Lower leg skin (tissue), 4 donors: ENCODE data around the gene GAD2. TPM values are rescaled to one million over a fixed set of nuclear protein-coding genes. Genes with fewer than 3 reads are reported as not detected.

Source experiments
- DNase-seq, 2 donors: peaks; one replicate each; pipeline ENCODE4 v3.0.0-alpha.2; 2019; ENCODE audit warnings: low spot score in 2 of 2
- H3K4me3 ChIP-seq: fragments of 200-600 bp; sonication (generic); 2 replicates; pipeline ENCODE4 v1.5.1; 2017; ENCODE audit warnings: mild to moderate bottlenecking, low read depth; ENCODE audit not compliant: poor library complexity, severe bottlenecking
- CTCF ChIP-seq, 3 donors: fragments of 450-650 bp; IDR thresholded peaks; one replicate each; pipeline ENCODE4 v1.5.1; 2016; ENCODE audit warnings: antibody characterized with exemption in 3 of 3, mild to moderate bottlenecking in 3 of 3, moderate library complexity in 2 of 3
- POLR2A ChIP-seq, 2 donors: fragments of 450-650 bp; IDR thresholded peaks; one replicate each; pipeline ENCODE4 v1.6.1; 2016 to 2017; ENCODE audit warnings: antibody characterized with exemption in 2 of 2, mild to moderate bottlenecking in 1 of 2, moderate library complexity in 1 of 2
- WGBS, 2 donors: methylation state at CpG; one replicate each; pipeline ENCODE4 v1.1.5; 2018; 5-methylcytosine and 5-hydroxymethylcytosine counted together
- intact Hi-C: fragments of 100-400 bp; cut with DNase I; formaldehyde crosslinking; loops from one replicate; pipeline ENCODE4 v1.15.0; 2023; ENCODE audit warnings: low total_unique reads
- total RNA-seq, 4 donors: library from RNA; depleted of rRNA; stranded (reverse); fragments of >200 nt; gene quantifications; one replicate each; pipeline ENCODE4 v1.1.0, GENCODE V29; 2016

The GAD2 gene
- total RNA-seq, 4 donors from 2014 or later: 0.51 TPM; not detected in 3

DNA sequence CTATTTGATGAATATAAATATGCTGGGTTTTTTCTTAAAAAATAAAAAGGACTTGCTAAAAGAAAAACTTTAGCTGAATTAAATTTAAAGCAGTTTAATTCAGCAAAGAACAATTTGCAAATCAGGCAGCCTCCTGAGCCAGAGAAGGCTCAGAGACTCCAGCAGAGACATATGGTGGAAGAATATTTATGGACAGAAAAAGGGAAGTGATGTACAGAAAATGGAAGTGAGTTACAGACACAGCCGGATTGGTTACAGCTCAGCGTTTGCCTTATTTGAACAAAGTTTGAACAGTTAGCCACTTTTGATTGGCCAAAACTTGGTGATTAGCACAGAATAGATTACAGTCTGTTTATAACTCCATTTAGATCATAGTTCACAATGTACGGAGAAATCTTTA is 110.3 kb downstream of the GAD2 start:
- no peak for DNase-seq
- no peak for TF ChIP-seq POLR2A (IDR thresholded peaks at IDR 0.05)
- no peak for TF ChIP-seq CTCF (IDR thresholded peaks at IDR 0.05)
- intact Hi-C loops: loop anchor here (1.0 kb wide), 1 partner anchor 24 kb away; no protein-coding TSS in a partner anchor
- H3K4me3 ChIP-seq: no peak overlapping the region
- WGBS, 2 donors: 85% methylated on average over 3 of the region's 3 CpGs

DNA sequence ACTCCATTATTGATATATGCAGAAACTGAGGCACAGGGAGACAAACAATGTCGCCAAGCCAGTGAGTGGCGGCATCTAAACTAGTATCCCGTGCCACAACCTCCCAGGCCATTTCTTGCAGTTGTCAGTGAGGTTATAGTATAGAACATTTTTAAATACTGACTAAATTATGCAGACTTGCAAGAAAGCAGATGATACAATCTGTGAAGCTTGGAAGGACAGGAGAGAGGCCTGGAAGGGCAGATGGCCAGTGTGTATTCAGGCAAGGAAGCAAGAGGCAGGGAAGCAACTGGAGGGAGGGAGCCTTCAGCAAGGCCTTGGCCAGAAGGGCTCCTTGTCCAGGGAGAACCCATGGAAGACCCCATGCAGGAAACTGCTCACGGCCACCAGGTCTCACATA is 111.2 kb downstream of the GAD2 start:
- intact Hi-C loops: loop anchor here (1.0 kb wide), 1 partner anchor 25 kb away; no protein-coding TSS in a partner anchor
- TF ChIP-seq POLR2A (IDR thresholded peaks at IDR 0.05) (no peak), CTCF (IDR thresholded peaks at IDR 0.05) (no peak)
- DNase-seq: no peak
- H3K4me3 ChIP-seq: no peak overlapping the region
- 88 to 96% methylated on average over 4 of the region's 4 CpGs for WGBS, 2 donors

- H3K4me3 ChIP-seq: no peak overlapping the region
- intact Hi-C loops: no loop called here
- TF ChIP-seq POLR2A (IDR thresholded peaks at IDR 0.05): no peak
- TF ChIP-seq CTCF (IDR thresholded peaks at IDR 0.05): no peak
- WGBS, 2 donors: 53 to 54% methylated on average over 3 of the region's 3 CpGs
- DNase-seq: no peak
Measured at GRCh38 chr10:26331371-26331770, 114.8 kb downstream of the GAD2 start.

GRCh38 chr10:26334232-26334931 is 117.8 kb downstream of the GAD2 start:
- no peak for TF ChIP-seq CTCF (IDR thresholded peaks at IDR 0.05)
- no peak for TF ChIP-seq POLR2A (IDR thresholded peaks at IDR 0.05)
- intact Hi-C loops: no loop called here
- 79 to 82% methylated on average over 4 of the region's 4 CpGs for WGBS, 2 donors
- DNase-seq: no peak
- no peak overlapping the region for H3K4me3 ChIP-seq

DNA sequence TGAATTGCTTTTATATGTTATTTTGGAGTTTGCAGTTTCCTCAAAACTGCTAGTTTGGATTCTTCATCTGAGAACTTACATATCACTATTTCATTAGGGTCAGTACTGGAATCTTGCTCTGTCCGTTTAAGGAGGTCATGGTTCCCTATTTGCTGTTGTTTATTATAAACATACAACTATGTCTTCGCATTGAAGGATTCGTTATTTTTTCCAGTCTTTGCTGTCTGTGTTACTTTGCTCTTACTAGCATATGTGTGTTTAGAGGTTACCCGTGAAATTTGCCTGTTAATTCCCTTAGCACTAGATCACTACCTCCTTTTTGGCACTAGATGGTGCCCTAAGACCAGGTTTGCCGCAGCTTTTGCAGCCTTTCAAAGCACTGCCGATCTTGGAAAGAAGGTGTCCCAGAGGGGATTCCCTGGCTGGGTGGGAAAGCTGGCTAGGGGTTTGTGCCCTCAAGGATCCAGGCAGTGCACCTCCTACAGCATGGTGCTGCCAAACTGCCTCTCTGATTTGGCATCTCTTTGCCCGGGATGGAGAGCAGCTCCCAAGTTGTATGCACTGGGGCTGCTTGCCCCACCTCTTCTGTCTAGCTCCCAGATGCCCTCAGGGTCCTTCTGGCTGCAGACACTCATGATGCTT is 118.5 kb downstream of the GAD2 start:
- no peak overlapping the region for H3K4me3 ChIP-seq
- 11 to 16% methylated on average over 7 of the region's 7 CpGs for WGBS, 2 donors
- peak in 1 of 2 donors; percentile 27 for DNase-seq
- no peak for TF ChIP-seq CTCF (IDR thresholded peaks at IDR 0.05)
- TF ChIP-seq POLR2A (IDR thresholded peaks at IDR 0.05): no peak
- intact Hi-C loops: no loop called here
